GM12891 (cell line): Measurements from ENCODE around the gene PREX1.
"Not testable (repeated sequence)": the region's sequence is repeated elsewhere in the genome, so short reads cannot be mapped to it uniquely, and the experiment has no call there.

ENCODE experiments used
- POLR2A ChIP-seq: IDR thresholded peaks from 2 replicates; pipeline ENCODE4 v1.6.1; 2011; ENCODE audit warnings: low read depth, low read length, control low read depth
- POLR2AphosphoS5 ChIP-seq: IDR thresholded peaks from 2 replicates; pipeline ENCODE4 v1.6.1; 2011; ENCODE audit warnings: low read depth, low read length, control low read depth

DNA sequence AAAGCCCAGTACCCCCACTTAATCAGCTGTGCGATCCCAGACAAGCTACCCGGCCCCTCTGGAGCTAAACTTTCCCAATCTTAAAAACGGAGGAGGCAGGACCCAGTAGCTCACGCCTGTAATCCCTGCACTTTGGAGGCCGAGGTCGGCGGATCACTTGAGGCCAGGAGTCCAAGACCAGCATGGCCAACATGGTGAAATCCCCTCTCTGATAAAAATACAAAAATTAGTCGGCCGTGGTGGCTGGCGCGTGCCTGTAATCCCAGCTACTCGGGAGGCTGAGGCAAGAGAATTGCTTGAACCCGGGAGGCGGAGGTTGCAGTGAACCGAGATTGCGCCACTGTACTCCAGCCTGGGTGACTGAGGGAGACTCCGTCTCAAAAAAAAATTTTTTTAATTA is 1.3 kb downstream of the PREX1 start:
- not testable (repeated sequence) for TF ChIP-seq POLR2AphosphoS5, POLR2A
